Panc1 (cell line): ENCODE data around the gene FGFRL1. TPM values are rescaled to one million over a fixed set of nuclear protein-coding genes. Genes with fewer than 3 reads are reported as not detected.

Source experiments
- ATAC-seq: fragments of 200-7000 bp; cut with Tn5 transposase; 2 replicates; pipeline ENCODE4 v1.9.1; 2020; ENCODE audit warnings: mild to moderate bottlenecking, moderate library complexity
- BruUV-seq: library from RNA; stranded (reverse); fragments of 400-500 nt; replicated peaks from 2 replicates; lab custom pipeline; 2021; lab: Mats Ljungman, UMichigan
- CTCF ChIA-PET: fragments of 300-600 bp; sonication (Branson Sonifier 250); formaldehyde crosslinking; loops from one replicate; lab custom pipeline; 2022; ENCODE audit warnings: antibody characterized with exemption; lab: Charles Lee
- POLR2A ChIA-PET: fragments of 300-600 bp; sonication (Branson Sonifier 250); formaldehyde crosslinking; loops from one replicate; lab custom pipeline; 2022; ENCODE audit warnings: antibody characterized with exemption; lab: Charles Lee
- DNase-seq: peaks from one replicate; pipeline ENCODE4 v3.0.0-alpha.2; 2010; ENCODE audit warnings: low read depth, low spot score
- H3K27ac ChIP-seq: 2 replicates; pipeline ENCODE4 v1.5.1; 2011; ENCODE audit warnings: mild to moderate bottlenecking, low read length, inconsistent platforms
- H3K27me3 ChIP-seq: fragments of 200-500 bp; sonication (Bioruptor generic); 2 replicates; pipeline ENCODE4 v1.6.0; 2014; ENCODE audit warnings: low read length, inconsistent platforms; ENCODE audit not compliant: control insufficient read depth, insufficient read depth
- H3K36me3 ChIP-seq: fragments of 200-500 bp; sonication (Bioruptor generic); 2 replicates; pipeline ENCODE4 v1.5.1; 2014; ENCODE audit warnings: inconsistent platforms, mild to moderate bottlenecking, low read length, moderate library complexity; ENCODE audit not compliant: control insufficient read depth, insufficient read depth
- H3K4me1 ChIP-seq: 2 replicates; pipeline ENCODE4 v1.5.1; 2011; ENCODE audit warnings: inconsistent platforms, mild to moderate bottlenecking, low read length, moderate library complexity; ENCODE audit not compliant: control insufficient read depth, insufficient read depth
- H3K4me3 ChIP-seq, 2 experiments: 2 replicates each; pipeline ENCODE4 v1.5.1; 2011 to 2012; ENCODE audit warnings: low read depth in 2 of 2, low read length in 2 of 2, mild to moderate bottlenecking in 2 of 2, inconsistent platforms in 1 of 2, moderate library complexity in 1 of 2
- H3K9me3 ChIP-seq: fragments of 200-500 bp; sonication (Bioruptor generic); 2 replicates; pipeline ENCODE4 v1.5.1; 2014; ENCODE audit warnings: low read depth, mild to moderate bottlenecking, inconsistent platforms, low read length, moderate library complexity; ENCODE audit not compliant: control insufficient read depth, insufficient read depth
- POLR2AphosphoS5 ChIP-seq: IDR thresholded peaks from 2 replicates; pipeline ENCODE4 v1.6.1; 2012; ENCODE audit warnings: mild to moderate bottlenecking, low read depth, low read length, moderate library complexity
- REST ChIP-seq, 2 experiments: IDR thresholded peaks; 2 replicates each; pipeline ENCODE4 v1.6.1; 2011 to 2012; ENCODE audit warnings: low read depth in 2 of 2, control low read depth in 1 of 2, low read length in 1 of 2, mild to moderate bottlenecking in 1 of 2, moderate library complexity in 1 of 2; ENCODE audit not compliant: insufficient read depth in 1 of 2
- SIN3A ChIP-seq: IDR thresholded peaks from 2 replicates; pipeline ENCODE4 v1.6.1; 2012; ENCODE audit warnings: low read depth, mild to moderate bottlenecking, low read length, moderate library complexity, borderline replicate concordance; ENCODE audit not compliant: insufficient read depth
- TCF7L2 ChIP-seq: IDR thresholded peaks from 2 replicates; pipeline ENCODE4 v1.6.1; 2011; ENCODE audit warnings: mild to moderate bottlenecking, low read depth, low read length, inconsistent platforms
- in situ Hi-C: cut with HindIII; loops from 2 replicates; pipeline ENCODE4 v1.10.0; 2016; ENCODE audit warnings: low sequenced_read_pairs, low pct_unique_long_range_greater_than_20kb
- intact Hi-C: fragments of 100-400 bp; cut with micrococcal nuclease; formaldehyde crosslinking; loops from one replicate; pipeline ENCODE4 v1.10.0; 2022; ENCODE audit not compliant: unreplicated experiment
- total RNA-seq: library from RNA; stranded (reverse); gene quantifications from one replicate; pipeline ENCODE4 v1.2.1, GENCODE V29; 2021; ENCODE audit not compliant: unreplicated experiment
- TF ChIP-seq, protein P1 (sequence below): fragments of 450-650 bp; IDR thresholded peaks from 2 replicates; pipeline ENCODE4 v1.5.1; 2017; ENCODE audit warnings: mild to moderate bottlenecking

Gene FGFRL1
- total RNA-seq, 1 experiment from 2014 or later: 43.1 TPM

DNA sequence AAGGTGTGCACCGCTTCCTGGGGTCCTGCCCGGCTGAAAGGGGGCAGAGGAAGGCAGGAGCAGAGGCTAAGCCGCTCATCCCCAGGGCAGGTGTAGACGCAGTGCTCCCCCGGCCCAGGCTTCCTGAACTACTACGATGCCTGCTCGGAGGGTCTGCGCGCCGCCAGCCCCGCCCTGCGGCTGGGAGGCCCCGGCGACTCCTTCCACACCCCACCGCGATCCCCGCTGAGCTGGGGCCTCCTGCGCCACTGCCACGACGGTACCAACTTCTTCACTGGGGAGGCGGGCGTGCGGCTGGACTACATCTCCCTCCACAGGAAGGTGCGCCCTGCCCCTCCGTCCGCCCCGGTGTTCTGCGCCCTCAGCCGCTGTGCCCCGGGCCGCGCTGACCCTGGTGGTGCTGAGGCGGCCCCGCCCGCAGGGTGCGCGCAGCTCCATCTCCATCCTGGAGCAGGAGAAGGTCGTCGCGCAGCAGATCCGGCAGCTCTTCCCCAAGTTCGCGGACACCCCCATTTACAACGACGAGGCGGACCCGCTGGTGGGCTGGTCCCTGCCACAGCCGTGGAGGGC lies 9.8 kb upstream of the FGFRL1 start:
- Histone ChIP-seq H3K4me1 (no peaks in the 10 kb centered on the region; the same call in 1 of the 2 replicates), H3K27ac (no peak overlapping the region), H3K9me3 (no peaks in the 10 kb centered on the region), H3K36me3 (no peaks in the 10 kb centered on the region), H3K4me3 (no peak overlapping the region), H3K27me3 (no peaks in the 10 kb centered on the region)
- ChIA-PET POLR2A (no interaction called here), CTCF (no interaction called here)
- in situ Hi-C loops: no loop called here
- TF ChIP-seq POLR2AphosphoS5: no peak
- TF ChIP-seq REST (IDR thresholded peaks at IDR 0.05; ENCODE audit: insufficient read depth in 1 of 2, low read depth in 2 of 2, low read length in 1 of 2): no peak
- TF ChIP-seq, protein P1, sequence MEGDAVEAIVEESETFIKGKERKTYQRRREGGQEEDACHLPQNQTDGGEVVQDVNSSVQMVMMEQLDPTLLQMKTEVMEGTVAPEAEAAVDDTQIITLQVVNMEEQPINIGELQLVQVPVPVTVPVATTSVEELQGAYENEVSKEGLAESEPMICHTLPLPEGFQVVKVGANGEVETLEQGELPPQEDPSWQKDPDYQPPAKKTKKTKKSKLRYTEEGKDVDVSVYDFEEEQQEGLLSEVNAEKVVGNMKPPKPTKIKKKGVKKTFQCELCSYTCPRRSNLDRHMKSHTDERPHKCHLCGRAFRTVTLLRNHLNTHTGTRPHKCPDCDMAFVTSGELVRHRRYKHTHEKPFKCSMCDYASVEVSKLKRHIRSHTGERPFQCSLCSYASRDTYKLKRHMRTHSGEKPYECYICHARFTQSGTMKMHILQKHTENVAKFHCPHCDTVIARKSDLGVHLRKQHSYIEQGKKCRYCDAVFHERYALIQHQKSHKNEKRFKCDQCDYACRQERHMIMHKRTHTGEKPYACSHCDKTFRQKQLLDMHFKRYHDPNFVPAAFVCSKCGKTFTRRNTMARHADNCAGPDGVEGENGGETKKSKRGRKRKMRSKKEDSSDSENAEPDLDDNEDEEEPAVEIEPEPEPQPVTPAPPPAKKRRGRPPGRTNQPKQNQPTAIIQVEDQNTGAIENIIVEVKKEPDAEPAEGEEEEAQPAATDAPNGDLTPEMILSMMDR: no peak
- TF ChIP-seq SIN3A: no peak
- BruUV-seq: no TSS peak
- intact Hi-C loops: no loop called here
- no peak for ATAC-seq
- DNase-seq: no peak

GRCh38 chr4:1002131-1002630 lies 9.2 kb upstream of the FGFRL1 start:
- ChIA-PET CTCF (no interaction called here), POLR2A (no interaction called here)
- Histone ChIP-seq H3K36me3 (no peaks in the 10 kb centered on the region), H3K27me3 (no peaks in the 10 kb centered on the region), H3K4me1 (no peaks in the 10 kb centered on the region; the same call in 1 of the 2 replicates), H3K4me3 (no peak overlapping the region), H3K27ac (no peak overlapping the region), H3K9me3 (no peaks in the 10 kb centered on the region)
- TF ChIP-seq SIN3A: no peak
- TF ChIP-seq, protein P1: no peak
- no peak for TF ChIP-seq POLR2AphosphoS5
- TF ChIP-seq REST (IDR thresholded peaks at IDR 0.05; ENCODE audit: insufficient read depth in 1 of 2, low read depth in 2 of 2, low read length in 1 of 2): no peak
- TF ChIP-seq TCF7L2: no peak
- BruUV-seq: no TSS peak
- DNase-seq (no peak), ATAC-seq (no peak)
- in situ Hi-C loops (no loop called here), intact Hi-C loops (no loop called here)
